NCI-H748 (cell line): ENCODE data around the gene ROR2.
"Not testable (repeated sequence)": the region's sequence is repeated elsewhere in the genome, so short reads cannot be mapped to it uniquely, and the experiment has no call there.

Source experiments
- DNase-seq: peaks from one replicate; lab custom pipeline; 2025; ENCODE audit not compliant: unreplicated experiment; lab: John Stamatoyannopoulos, UW

Gene ROR2

DNA sequence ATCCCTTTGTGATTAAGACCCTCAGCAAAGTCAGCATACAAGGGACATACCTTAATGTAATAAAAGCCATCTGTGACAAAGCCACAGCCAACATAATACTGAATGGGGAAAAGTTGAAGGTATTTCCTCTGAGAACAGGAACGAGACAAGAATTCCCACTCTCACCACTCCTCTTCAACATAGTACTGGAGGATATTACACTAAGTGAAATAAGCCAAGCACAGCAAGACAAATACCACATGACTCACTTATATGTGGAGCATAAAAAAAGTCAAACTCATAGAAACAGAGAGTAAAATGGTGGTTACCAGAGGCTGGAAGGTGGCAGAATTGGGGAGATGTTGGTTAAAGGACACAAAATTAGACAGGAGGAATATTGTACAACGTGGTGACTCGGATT lies 408.3 kb downstream of the ROR2 start:
- DNase-seq: no peak

GRCh38 chr9:91540506-91540905 lies 409.5 kb downstream of the ROR2 start:
- not testable (repeated sequence) for DNase-seq

DNA sequence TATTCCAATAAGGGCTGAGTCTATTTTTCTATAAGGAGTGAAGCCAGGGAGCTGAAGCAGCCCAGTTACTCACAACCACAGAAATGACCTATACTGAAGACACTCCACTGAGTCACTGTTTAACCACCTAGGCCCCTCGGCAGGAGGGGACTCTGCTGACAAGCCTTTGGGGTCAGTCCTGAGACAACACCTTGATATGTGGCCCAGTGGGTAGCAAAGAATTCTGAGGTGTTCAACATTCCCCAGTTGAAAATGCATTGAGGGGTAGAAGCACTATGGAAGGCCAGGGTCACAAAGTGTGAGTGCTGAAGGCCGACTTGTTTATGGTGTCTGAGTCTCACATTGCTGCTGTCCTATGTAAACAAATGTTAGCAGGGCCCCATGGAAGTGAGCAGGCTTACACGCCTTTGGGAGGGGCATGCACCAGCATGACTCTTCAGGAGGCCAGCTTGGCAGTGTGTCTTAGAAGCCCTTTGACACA lies 413.8 kb downstream of the ROR2 start:
- DNase-seq: peak; percentile 38

- DNase-seq: no peak
These were observed 415.7 kb downstream of the ROR2 start for GRCh38 chr9:91534374-91534773.

DNA sequence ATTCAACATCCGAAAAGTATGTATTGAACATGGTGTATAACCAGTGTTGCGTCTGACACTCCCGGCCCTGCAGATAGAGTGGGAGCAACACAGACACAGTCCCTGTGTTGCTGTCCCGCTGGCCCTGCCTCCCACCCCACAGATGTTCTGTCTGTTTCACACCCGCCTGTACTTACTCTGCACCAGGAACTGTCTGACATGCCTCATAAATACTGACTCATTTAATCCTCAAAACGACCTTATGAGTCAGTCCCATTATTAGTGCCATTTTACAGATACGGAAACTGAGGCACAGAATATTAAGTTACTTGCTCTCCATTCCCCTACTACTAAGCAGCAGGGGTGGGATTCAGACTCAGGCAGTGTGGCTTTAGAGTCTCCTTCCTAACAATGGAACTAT lies 416.6 kb downstream of the ROR2 start:
- no peak for DNase-seq

DNA sequence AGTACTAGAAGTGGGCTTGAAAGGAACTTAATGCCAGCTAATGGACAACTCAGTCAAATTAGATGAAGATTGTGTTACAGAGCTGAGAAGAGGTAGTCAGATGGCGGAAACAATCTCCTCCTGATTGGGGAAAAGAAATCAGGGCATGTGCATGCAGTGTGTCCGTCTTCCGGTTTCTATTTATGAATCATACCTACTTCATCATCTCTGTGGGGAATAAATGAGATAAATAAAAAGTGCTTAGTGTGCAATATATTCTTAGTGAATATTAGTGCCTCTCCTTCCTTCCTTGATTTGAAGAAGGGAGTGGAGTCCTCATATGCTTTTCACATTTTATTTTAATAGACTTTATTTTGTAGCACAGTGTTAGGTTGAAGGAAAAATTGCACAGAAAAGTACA lies 417.7 kb downstream of the ROR2 start:
- no peak for DNase-seq

GRCh38 chr9:91530829-91531228 lies 419.2 kb downstream of the ROR2 start:
- DNase-seq: no peak

GRCh38 chr9:91522481-91522880 lies 427.5 kb downstream of the ROR2 start:
- no peak for DNase-seq

- DNase-seq: no peak
These were observed 430.3 kb downstream of the ROR2 start for GRCh38 chr9:91519520-91520277.

- no peak for DNase-seq
These were observed 431.6 kb downstream of the ROR2 start for GRCh38 chr9:91518462-91518861.

DNA sequence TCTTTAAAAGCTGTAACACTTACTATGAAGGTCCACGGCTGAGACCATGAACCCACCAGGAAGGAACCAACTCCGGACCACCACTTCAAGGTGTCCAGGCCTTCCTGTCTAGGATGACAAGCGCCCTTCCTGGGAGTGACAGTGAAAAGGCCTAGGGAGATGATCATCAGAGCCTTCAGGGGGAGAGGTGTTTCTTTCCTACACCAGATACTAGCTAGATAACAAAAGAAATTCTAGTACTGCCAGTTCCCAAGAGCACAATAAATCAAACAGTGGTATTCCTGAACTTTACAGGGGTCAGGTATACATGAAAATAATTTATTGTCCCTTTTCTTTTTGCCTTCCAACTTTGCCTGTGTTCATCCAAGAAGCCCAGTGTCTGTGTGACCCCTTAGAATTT lies 432.2 kb downstream of the ROR2 start:
- DNase-seq: no peak

GRCh38 chr9:91517332-91517731 lies 432.7 kb downstream of the ROR2 start:
- not testable (repeated sequence) for DNase-seq

- no peak for DNase-seq
These were observed 433.3 kb downstream of the ROR2 start for GRCh38 chr9:91516777-91517176.

DNA sequence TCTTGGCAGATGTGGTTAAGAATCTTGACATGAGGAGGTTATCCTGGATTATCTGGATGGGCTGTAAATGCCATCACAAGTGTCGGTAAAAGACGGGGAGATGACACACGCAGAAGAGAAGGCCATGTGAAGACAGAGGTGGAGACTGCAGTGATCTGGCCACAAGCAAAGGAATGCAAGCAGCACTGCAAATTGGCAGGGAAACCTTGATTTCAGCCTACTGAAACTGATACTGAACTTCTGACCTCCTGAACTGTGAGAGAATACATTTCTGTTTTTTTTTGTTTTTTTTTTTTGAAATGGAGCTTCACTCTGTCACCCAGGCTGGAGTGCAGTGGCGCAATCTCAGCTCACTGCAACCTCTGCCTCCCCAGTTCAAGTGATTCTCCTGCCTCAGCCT lies 433.9 kb downstream of the ROR2 start:
- DNase-seq: no peak

GRCh38 chr9:91515074-91515687 lies 434.8 kb downstream of the ROR2 start:
- peak; percentile 28 for DNase-seq
